Activated B cell treated with CpG ODN at 0.5 μM for 24 hours (primary cell): ENCODE results near the gene CGB7. TPM values are rescaled to one million over a fixed set of nuclear protein-coding genes. Genes with fewer than 3 reads are reported as not detected.
A peak's percentile ranks its signal among the peaks of the same experiment; 100 is the strongest.

ENCODE experiments used
- ATAC-seq: fragments of 200-7000 bp; cut with Tn5 transposase; one replicate; pipeline ENCODE4 v1.10.0; 2021; ENCODE audit warnings: low read depth, mild to moderate bottlenecking, moderate library complexity
- CTCF ChIA-PET: fragments of 350-600 bp; sonication (Branson Sonifier 250); formaldehyde crosslinking; loops from one replicate; lab custom pipeline; 2021; ENCODE audit warnings: antibody characterized with exemption; lab: Charles Lee
- POLR2A ChIA-PET: fragments of 350-600 bp; sonication (Branson Sonifier 250); formaldehyde crosslinking; loops from one replicate; lab custom pipeline; 2021; ENCODE audit warnings: antibody characterized with exemption; lab: Charles Lee
- DNase-seq: peaks from one replicate; pipeline ENCODE4 v3.0.0; 2022
- H3K27ac Mint-ChIP-seq: one replicate; pipeline ENCODE4 v1.8.0; 2020; ENCODE audit warnings: mixed read lengths
- H3K27me3 Mint-ChIP-seq: one replicate; pipeline ENCODE4 v1.8.0; 2021; ENCODE audit warnings: mixed read lengths
- H3K36me3 Mint-ChIP-seq: one replicate; pipeline ENCODE4 v1.8.0; 2021; ENCODE audit warnings: low read depth, mixed read lengths
- H3K4me1 Mint-ChIP-seq: one replicate; pipeline ENCODE4 v1.8.0; 2021; ENCODE audit warnings: mixed read lengths
- H3K4me3 Mint-ChIP-seq: one replicate; pipeline ENCODE4 v1.8.0; 2020; ENCODE audit warnings: mild to moderate bottlenecking, mixed read lengths
- H3K9me3 Mint-ChIP-seq: one replicate; pipeline ENCODE4 v1.8.0; 2020; ENCODE audit warnings: mixed read lengths
- intact Hi-C: fragments of 100-400 bp; cut with micrococcal nuclease; formaldehyde crosslinking; loops from one replicate; pipeline ENCODE4 v1.15.1; 2024
- total RNA-seq: library from RNA; stranded (reverse); gene quantifications from 2 replicates; pipeline ENCODE4 v1.2.3, GENCODE V29; 2022
- TF ChIP-seq, protein P1 (sequence below): fragments of 200-600 bp; IDR thresholded peaks from one replicate; pipeline ENCODE4 v1.8.0; 2022; ENCODE audit warnings: antibody characterized with exemption, mild to moderate bottlenecking

Gene CGB7
- total RNA-seq, 1 donor from 2014 or later: not detected

GRCh38 chr19:49017666-49018351, 39.7 kb downstream of the CGB7 start:
- peak; percentile 77 for ATAC-seq
- POLR2A ChIA-PET: interaction anchor here (0.6 to 1.2 kb wide), 5 partner anchors 24 to 1459 kb away, joined by 3 to 6 read pairs (median 4); partner anchors contain the start of genes GYS1 and RUVBL2
- no peaks in the 10 kb centered on the region for H3K9me3 Mint-ChIP-seq
- H3K27me3 Mint-ChIP-seq: peaks cover 3% of the 10 kb centered on the region
- intact Hi-C loops: loop anchor here (2.0 to 5.0 kb wide), 3 partner anchors 25 to 434 kb away; partner anchors contain the start of genes ALDH16A1, CGB7, GYS1 and PIH1D1
- H3K27ac Mint-ChIP-seq: no peak overlapping the region
- peak; percentile 70 for DNase-seq
- TF ChIP-seq, protein P1, sequence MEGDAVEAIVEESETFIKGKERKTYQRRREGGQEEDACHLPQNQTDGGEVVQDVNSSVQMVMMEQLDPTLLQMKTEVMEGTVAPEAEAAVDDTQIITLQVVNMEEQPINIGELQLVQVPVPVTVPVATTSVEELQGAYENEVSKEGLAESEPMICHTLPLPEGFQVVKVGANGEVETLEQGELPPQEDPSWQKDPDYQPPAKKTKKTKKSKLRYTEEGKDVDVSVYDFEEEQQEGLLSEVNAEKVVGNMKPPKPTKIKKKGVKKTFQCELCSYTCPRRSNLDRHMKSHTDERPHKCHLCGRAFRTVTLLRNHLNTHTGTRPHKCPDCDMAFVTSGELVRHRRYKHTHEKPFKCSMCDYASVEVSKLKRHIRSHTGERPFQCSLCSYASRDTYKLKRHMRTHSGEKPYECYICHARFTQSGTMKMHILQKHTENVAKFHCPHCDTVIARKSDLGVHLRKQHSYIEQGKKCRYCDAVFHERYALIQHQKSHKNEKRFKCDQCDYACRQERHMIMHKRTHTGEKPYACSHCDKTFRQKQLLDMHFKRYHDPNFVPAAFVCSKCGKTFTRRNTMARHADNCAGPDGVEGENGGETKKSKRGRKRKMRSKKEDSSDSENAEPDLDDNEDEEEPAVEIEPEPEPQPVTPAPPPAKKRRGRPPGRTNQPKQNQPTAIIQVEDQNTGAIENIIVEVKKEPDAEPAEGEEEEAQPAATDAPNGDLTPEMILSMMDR: no peak
- peaks cover 26% of the 10 kb centered on the region for H3K36me3 Mint-ChIP-seq
- peak overlapping the region; percentile 87 for H3K4me3 Mint-ChIP-seq
- peaks cover 32% of the 10 kb centered on the region for H3K4me1 Mint-ChIP-seq
- CTCF ChIA-PET: interaction anchor here (1.3 to 2.6 kb wide), 2 partner anchors 18 to 24 kb away, joined by 4 to 8 read pairs; partner anchors contain the start of gene RUVBL2

DNA sequence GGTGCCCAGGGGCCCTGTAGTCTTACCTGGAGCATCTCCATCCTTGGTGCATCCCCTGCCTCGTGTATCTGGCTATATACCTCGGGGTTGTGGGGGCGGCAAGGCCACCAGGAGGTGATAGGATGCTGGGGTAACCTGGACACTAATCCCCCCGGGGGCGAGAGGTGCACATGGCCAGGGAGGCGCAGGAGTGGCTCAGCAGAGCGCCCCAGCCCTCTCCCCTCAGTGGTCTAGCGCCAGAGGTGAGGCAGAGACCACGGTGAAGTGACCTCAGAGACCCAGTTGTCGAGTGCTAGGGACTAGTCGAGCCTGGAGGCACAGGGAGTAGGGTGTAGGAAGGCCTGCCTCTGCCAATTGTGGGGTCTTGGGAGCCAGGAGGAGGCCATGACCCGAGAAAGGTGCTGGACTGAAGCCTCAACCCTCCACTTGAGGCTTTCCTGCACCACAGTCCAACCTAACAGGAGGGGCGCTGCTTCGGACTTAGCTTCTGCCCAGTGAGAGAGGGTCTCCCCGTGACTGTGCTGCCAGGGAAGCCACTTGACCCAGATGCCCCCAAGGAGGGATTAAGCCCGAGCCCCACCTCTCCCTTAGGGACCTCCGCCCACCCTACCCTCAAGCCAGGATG, 40.4 kb downstream of the CGB7 start, which contains the start of gene LHB:
LHB (minus strand) TSS at position 51 of the 625 bp plus-strand sequence; CDS start at position 41, 10 bp downstream.
- TF ChIP-seq, protein P1: no peak
- H3K4me1 Mint-ChIP-seq: peaks cover 32% of the 10 kb centered on the region
- H3K36me3 Mint-ChIP-seq: peaks cover 33% of the 10 kb centered on the region
- no peaks in the 10 kb centered on the region for H3K9me3 Mint-ChIP-seq
- H3K4me3 Mint-ChIP-seq: peak within 1 kb of the TSS; percentile 87
- ATAC-seq (no peak), DNase-seq (no peak)
- ChIA-PET POLR2A (interaction anchor here (0.6 to 1.2 kb wide), 5 partner anchors 24 to 1460 kb away, joined by 3 to 6 read pairs (median 4); partner anchors contain the start of genes GYS1 and RUVBL2), CTCF (interaction anchor here (1.3 kb wide), 1 partner anchor 23 kb away, joined by 4 read pairs; the partner anchor contains the start of gene RUVBL2)
- intact Hi-C loops: loop anchor here (5.0 kb wide), 2 partner anchors 40 to 435 kb away; partner anchors contain the start of genes ALDH16A1, CGB7 and PIH1D1
- H3K27ac Mint-ChIP-seq: no peak within 1 kb of the TSS
- peaks cover 3% of the 10 kb centered on the region for H3K27me3 Mint-ChIP-seq

GRCh38 chr19:49016067-49016839, 41.3 kb downstream of the CGB7 start:
- Mint-ChIP-seq H3K9me3 (no peaks in the 10 kb centered on the region), H3K27ac (no peak overlapping the region), H3K4me1 (peaks cover 30% of the 10 kb centered on the region), H3K4me3 (no peak overlapping the region), H3K27me3 (peaks cover 3% of the 10 kb centered on the region), H3K36me3 (peaks cover 41% of the 10 kb centered on the region)
- CTCF ChIA-PET: no interaction called here
- ATAC-seq: no peak
- TF ChIP-seq, protein P1: no peak
- intact Hi-C loops: loop anchor here (5.0 kb wide), 2 partner anchors 41 to 436 kb away; partner anchors contain the start of genes ALDH16A1, CGB7 and PIH1D1
- DNase-seq: no peak
- POLR2A ChIA-PET: interaction anchor here (0.5 kb wide), 1 partner anchor 744 kb away, joined by 3 read pairs; no protein-coding TSS in a partner anchor

GRCh38 chr19:49014870-49015255, 42.7 kb downstream of the CGB7 start:
- ChIA-PET POLR2A (no interaction called here), CTCF (no interaction called here)
- H3K27ac Mint-ChIP-seq: no peak overlapping the region
- no peak for DNase-seq
- intact Hi-C loops: loop anchor here (5.0 kb wide), 2 partner anchors 42 to 437 kb away; partner anchors contain the start of genes ALDH16A1, CGB7 and PIH1D1
- peaks cover 16% of the 10 kb centered on the region for H3K4me1 Mint-ChIP-seq
- H3K9me3 Mint-ChIP-seq: no peaks in the 10 kb centered on the region
- peaks cover 3% of the 10 kb centered on the region for H3K27me3 Mint-ChIP-seq
- ATAC-seq: no peak
- TF ChIP-seq, protein P1: no peak
- peaks cover 54% of the 10 kb centered on the region for H3K36me3 Mint-ChIP-seq
- H3K4me3 Mint-ChIP-seq: no peak overlapping the region
